Endometrium (tissue), 2 donors: ENCODE measurements around the gene PDK2.

ENCODE experiments used
- FAIRE-seq: peaks from 2 replicates; lab custom pipeline; 2012; peaks lifted over from hg19 to GRCh38; lab: Jason Lieb, UNC
- donor health status: control.
- donor health status: control.

The PDK2 gene

GRCh38 chr17:50079334-50080095 is 15.6 kb upstream of the PDK2 start:
- FAIRE-seq: no peak

GRCh38 chr17:50080096-50080480 is 15.1 kb upstream of the PDK2 start:
- FAIRE-seq: no peak

GRCh38 chr17:50080827-50081226 is 14.3 kb upstream of the PDK2 start:
- FAIRE-seq: no peak

- no peak for FAIRE-seq
These were observed 13.4 kb upstream of the PDK2 start for GRCh38 chr17:50081757-50082156.

- no peak for FAIRE-seq
These were observed 7.8 kb upstream of the PDK2 start for GRCh38 chr17:50087246-50087911.

- FAIRE-seq: no peak
These were observed 7.2 kb upstream of the PDK2 start for GRCh38 chr17:50087912-50088405.

GRCh38 chr17:50088952-50089825 is 6.0 kb upstream of the PDK2 start:
- FAIRE-seq: no peak

GRCh38 chr17:50090071-50090470 is 5.1 kb upstream of the PDK2 start:
- no peak for FAIRE-seq

GRCh38 chr17:50090971-50091917 is 3.9 kb upstream of the PDK2 start:
- no peak for FAIRE-seq

- no peak for FAIRE-seq
These were observed 3.2 kb upstream of the PDK2 start for GRCh38 chr17:50091918-50092285.

GRCh38 chr17:50093246-50093645 is 1.9 kb upstream of the PDK2 start:
- no peak for FAIRE-seq

- FAIRE-seq: no peak
These were observed 1.3 kb upstream of the PDK2 start for GRCh38 chr17:50093807-50094206.

GRCh38 chr17:50094243-50094752 is 853 bp upstream of the PDK2 start:
- FAIRE-seq: peak; percentile 51

- no peak for FAIRE-seq
These were observed 481 bp downstream of the PDK2 start for GRCh38 chr17:50095626-50096037.

GRCh38 chr17:50096092-50096491 is 941 bp downstream of the PDK2 start:
- no peak for FAIRE-seq

GRCh38 chr17:50096758-50097157 is 1.6 kb downstream of the PDK2 start:
- FAIRE-seq: no peak

- FAIRE-seq: no peak
These were observed 2.3 kb downstream of the PDK2 start for GRCh38 chr17:50097455-50097854.

GRCh38 chr17:50097926-50098325 is 2.8 kb downstream of the PDK2 start:
- no peak for FAIRE-seq

- FAIRE-seq: no peak
These were observed 3.4 kb downstream of the PDK2 start for GRCh38 chr17:50098583-50098982.

GRCh38 chr17:50099003-50099402 is 3.9 kb downstream of the PDK2 start:
- no peak for FAIRE-seq

- FAIRE-seq: no peak
These were observed 5.3 kb downstream of the PDK2 start for GRCh38 chr17:50100480-50100883.
